ENCODE results near the gene MS4A12. TPM values are rescaled to one million over a fixed set of nuclear protein-coding genes. Genes with fewer than 3 reads are reported as not detected.

The MS4A12 gene
- total RNA-seq, 4 donors from 2014 or later: not detected

DNA sequence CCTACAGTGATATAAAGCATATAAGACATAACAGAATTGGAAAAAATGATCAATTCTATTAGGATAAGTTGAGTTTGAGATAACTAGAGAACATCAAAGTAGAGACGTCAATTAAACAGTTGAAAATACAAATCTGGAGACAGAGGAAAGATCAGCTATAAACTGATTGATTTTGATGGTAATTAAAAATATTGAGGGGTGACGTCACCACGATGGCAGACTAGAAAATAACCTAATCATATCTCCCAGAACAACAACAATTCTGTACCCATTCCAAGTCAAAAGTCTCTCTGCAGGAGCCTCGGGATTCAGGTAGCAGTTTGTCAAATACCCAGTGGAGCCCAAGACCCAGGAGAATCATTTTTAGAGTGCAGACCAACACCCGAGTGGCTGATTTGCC lies 51.5 kb downstream of the MS4A12 start:
- no peak for DNase-seq (ENCODE audit: low spot score)
- ATAC-seq (ENCODE audit: low FRiP score): no peak
- TF ChIP-seq, protein P1, sequence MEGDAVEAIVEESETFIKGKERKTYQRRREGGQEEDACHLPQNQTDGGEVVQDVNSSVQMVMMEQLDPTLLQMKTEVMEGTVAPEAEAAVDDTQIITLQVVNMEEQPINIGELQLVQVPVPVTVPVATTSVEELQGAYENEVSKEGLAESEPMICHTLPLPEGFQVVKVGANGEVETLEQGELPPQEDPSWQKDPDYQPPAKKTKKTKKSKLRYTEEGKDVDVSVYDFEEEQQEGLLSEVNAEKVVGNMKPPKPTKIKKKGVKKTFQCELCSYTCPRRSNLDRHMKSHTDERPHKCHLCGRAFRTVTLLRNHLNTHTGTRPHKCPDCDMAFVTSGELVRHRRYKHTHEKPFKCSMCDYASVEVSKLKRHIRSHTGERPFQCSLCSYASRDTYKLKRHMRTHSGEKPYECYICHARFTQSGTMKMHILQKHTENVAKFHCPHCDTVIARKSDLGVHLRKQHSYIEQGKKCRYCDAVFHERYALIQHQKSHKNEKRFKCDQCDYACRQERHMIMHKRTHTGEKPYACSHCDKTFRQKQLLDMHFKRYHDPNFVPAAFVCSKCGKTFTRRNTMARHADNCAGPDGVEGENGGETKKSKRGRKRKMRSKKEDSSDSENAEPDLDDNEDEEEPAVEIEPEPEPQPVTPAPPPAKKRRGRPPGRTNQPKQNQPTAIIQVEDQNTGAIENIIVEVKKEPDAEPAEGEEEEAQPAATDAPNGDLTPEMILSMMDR (IDR thresholded peaks at IDR 0.05): no peak

Other genes starting within 250 kb of the MS4A12 start
- gene MS4A4E, start 249.6 kb upstream of the MS4A12 start, total RNA-seq: 1 to 10 TPM; 2.2 to 7.1 (median 4.4) TPM
- gene MS4A4A, start 212.1 kb upstream of the MS4A12 start, total RNA-seq: 100 to 1,000 TPM in 2 of 4 donors, 10 to 100 TPM in 2; 61.3 to 131 (median 103) TPM
- gene MS4A6E, start 165.5 kb upstream of the MS4A12 start, total RNA-seq: 10 to 100 TPM in 1 of 4 donors, 1 to 10 TPM in 1, not detected in 2; 3.8 to 10.4 TPM
- gene MS4A7, start 114.2 kb upstream of the MS4A12 start, total RNA-seq: 100 to 1,000 TPM in 2 of 4 donors, 10 to 100 TPM in 2; 88.0 to 222 (median 103) TPM
- 1 to 10 TPM; 1.4 to 9.9 (median 4.7) TPM for gene MS4A14, start 96.3 kb upstream of the MS4A12 start, total RNA-seq
- gene MS4A5, start 63.2 kb upstream of the MS4A12 start, total RNA-seq: not detected
- 1 to 10 TPM in 3 of 4 donors, under 1 TPM in 1; 0.96 to 4.5 (median 2.3) TPM for gene MS4A1, start 36.9 kb upstream of the MS4A12 start, total RNA-seq
- gene MS4A13, start 22.6 kb downstream of the MS4A12 start, total RNA-seq: not detected
- not detected for gene MS4A8, start 206.8 kb downstream of the MS4A12 start, total RNA-seq
- gene MS4A18, start 231.9 kb downstream of the MS4A12 start, total RNA-seq: not detected

All from omental fat pad (tissue), 4 donors.